Posterior vena cava (tissue), 2 donors: Measurements from ENCODE around the gene XXYLT1. TPM values are rescaled to one million over a fixed set of nuclear protein-coding genes. Genes with fewer than 3 reads are reported as not detected.

Experiments used
- DNase-seq: peaks from one replicate; pipeline ENCODE4 v3.0.0-alpha.2; 2020; ENCODE audit warnings: low spot score
- intact Hi-C, 2 donors: fragments of 100-400 bp; cut with DNase I; formaldehyde crosslinking; loops; one replicate each; pipeline versions ENCODE4 v1.14.1 to v1.14.2; 2022 to 2023
- total RNA-seq, 2 donors: library from RNA; stranded (reverse); fragmentation: NEBNext Ultra II Directional; extraction: Animal tissue kit (Norgen Biotek cat#: 25700); gene quantifications; one replicate each; pipeline ENCODE4 v1.2.1, GENCODE V29; 2021
- donor health status: DM: yes; HTN: yes; CAD: no.
- donor health status: DM: yes; HTN: yes; CAD: no.

XXYLT1 gene
- total RNA-seq, 2 donors from 2014 or later, result 11.3 to 15.7 TPM

- intact Hi-C loops, result no loop called here
- DNase-seq, result no peak
Observed at GRCh38 chr3:195150181-195151118, 120.5 kb downstream of the XXYLT1 start.

GRCh38 chr3:195149292-195150030 lies 121.5 kb downstream of the XXYLT1 start:
- intact Hi-C loops, result no loop called here

GRCh38 chr3:195148549-195148948 lies 122.4 kb downstream of the XXYLT1 start:
- intact Hi-C loops, result no loop called here
- no peak for DNase-seq

More at GRCh38 chr3:195149292-195150030, 121.5 kb downstream of the XXYLT1 start:
- no peak for DNase-seq

- no peak for DNase-seq
- intact Hi-C loops, result no loop called here
Observed at GRCh38 chr3:195147649-195148080, 123.3 kb downstream of the XXYLT1 start.

- intact Hi-C loops, result no loop called here
- DNase-seq, result no peak
Observed at GRCh38 chr3:195146131-195146530, 124.8 kb downstream of the XXYLT1 start.

- intact Hi-C loops, result no loop called here
- DNase-seq, result no peak
Observed at GRCh38 chr3:195145579-195145978, 125.4 kb downstream of the XXYLT1 start.

GRCh38 chr3:195143221-195143620 lies 127.7 kb downstream of the XXYLT1 start:
- DNase-seq, result no peak
- intact Hi-C loops, result no loop called here

- intact Hi-C loops, result no loop called here
- DNase-seq, result no peak
Observed at GRCh38 chr3:195142519-195142918, 128.4 kb downstream of the XXYLT1 start.

- DNase-seq, result no peak
- intact Hi-C loops, result no loop called here
Observed at GRCh38 chr3:195140816-195141793, 129.9 kb downstream of the XXYLT1 start.

GRCh38 chr3:195140410-195140809 lies 130.5 kb downstream of the XXYLT1 start:
- no peak for DNase-seq
- intact Hi-C loops, result no loop called here

GRCh38 chr3:195139876-195140240 lies 131.1 kb downstream of the XXYLT1 start:
- no peak for DNase-seq
- intact Hi-C loops, result loop anchor here in 1 of 2 donors (10.0 kb wide), 1 partner anchor 115 kb away; no protein-coding TSS in a partner anchor

- intact Hi-C loops, result loop anchor here in 1 of 2 donors (10.0 kb wide), 1 partner anchor 116 kb away; no protein-coding TSS in a partner anchor
- DNase-seq, result no peak
Observed at GRCh38 chr3:195139091-195139875, 131.7 kb downstream of the XXYLT1 start.

GRCh38 chr3:195137638-195138588 lies 133.0 kb downstream of the XXYLT1 start:
- no peak for DNase-seq
- intact Hi-C loops, result loop anchor here in 1 of 2 donors (10.0 kb wide), 1 partner anchor 117 kb away; no protein-coding TSS in a partner anchor

- intact Hi-C loops, result loop anchor here in 1 of 2 donors (10.0 kb wide), 1 partner anchor 119 kb away; no protein-coding TSS in a partner anchor
- DNase-seq, result no peak
Observed at GRCh38 chr3:195135917-195136316, 135.0 kb downstream of the XXYLT1 start.

- intact Hi-C loops, result loop anchor here in 1 of 2 donors (10.0 kb wide), 1 partner anchor 120 kb away; no protein-coding TSS in a partner anchor
- no peak for DNase-seq
Observed at GRCh38 chr3:195134431-195134830, 136.5 kb downstream of the XXYLT1 start.

- DNase-seq, result no peak
- intact Hi-C loops, result loop anchor here in 1 of 2 donors (10.0 kb wide), 1 partner anchor 121 kb away; no protein-coding TSS in a partner anchor
Observed at GRCh38 chr3:195133462-195133861, 137.5 kb downstream of the XXYLT1 start.

- DNase-seq, result no peak
- intact Hi-C loops, result loop anchor here in 1 of 2 donors (10.0 kb wide), 1 partner anchor 122 kb away; no protein-coding TSS in a partner anchor
Observed at GRCh38 chr3:195133013-195133412, 137.9 kb downstream of the XXYLT1 start.
